ENCODE results near the gene FCRLB. TPM values are rescaled to one million over a fixed set of nuclear protein-coding genes. Genes with fewer than 3 reads are reported as not detected.
"Not testable (repeated sequence)": the region's sequence is repeated elsewhere in the genome, so short reads cannot be mapped to it uniquely, and the experiment has no call there.

FCRLB gene
- total RNA-seq, 1 experiment from 2014 or later = not detected

- no peak overlapping the region for H2BK20ac ChIP-seq (ENCODE audit: low read depth, low read length, poor library complexity, severe bottlenecking)
- no peak overlapping the region for H2BK5ac ChIP-seq (ENCODE audit: insufficient read length, low read length)
- Mint-ChIP-seq H3K36me3 (ENCODE audit: insufficient read depth in 1 of 3, low read depth in 3 of 3) (no peaks in the 10 kb centered on the region), H3K4me3 (no peak overlapping the region), H3K9me3 (no peaks in the 10 kb centered on the region), H3K4me1 (no peaks in the 10 kb centered on the region; a peak in 1 of 4 replicates), H3K27me3 (ENCODE audit: low read depth) (peaks cover 28% of the 10 kb centered on the region), H3K27ac (no peak overlapping the region)
- H2AFZ ChIP-seq (ENCODE audit: low read length) = no peak overlapping the region
- no peaks in the 10 kb centered on the region for H4K20me1 ChIP-seq (ENCODE audit: control insufficient read depth, insufficient read depth, insufficient read length)
- H4K8ac ChIP-seq (replicated peaks; ENCODE audit: insufficient read length, low read depth, low read length) = no peak overlapping the region
- H3T11ph ChIP-seq (ENCODE audit: low read length) = no peak overlapping the region
- no peak for DNase-seq
- H3K23me2 ChIP-seq (ENCODE audit: insufficient read length, low read depth, low read length, poor library complexity, severe bottlenecking) = no peaks in the 10 kb centered on the region
- no peaks in the 10 kb centered on the region for H3K9me3 ChIP-seq (ENCODE audit: control insufficient read depth, low read depth, low read length)
- no peaks in the 10 kb centered on the region for H3K79me2 ChIP-seq (ENCODE audit: insufficient read depth, low read length)
- H3K4ac ChIP-seq (ENCODE audit: low read depth, low read length) = no peak overlapping the region
- H3K23ac ChIP-seq (ENCODE audit: insufficient read length, low read depth, low read length) = no peak overlapping the region
- H3K18ac ChIP-seq (ENCODE audit: insufficient read length, low read depth, low read length) = no peak overlapping the region
- no peaks in the 10 kb centered on the region for H3K79me1 ChIP-seq (ENCODE audit: insufficient read depth, low read depth, low read length, poor library complexity, severe bottlenecking)
- H3K14ac ChIP-seq (ENCODE audit: insufficient read depth, low read length) = no peak overlapping the region
- no peak overlapping the region for H4K91ac ChIP-seq (ENCODE audit: insufficient read length, low read depth, low read length)
- no peak overlapping the region for H2BK12ac ChIP-seq (ENCODE audit: insufficient read length, low read depth, low read length)
- H2BK15ac ChIP-seq (ENCODE audit: low read depth, low read length) = no peak overlapping the region
- WGBS (ENCODE audit: extremely low coverage, insufficient read length, low lambda C conversion rate) = no CpG with 5 or more reads among the region's 3 CpGs
- no peak overlapping the region for H3K27ac ChIP-seq (ENCODE audit: insufficient read length, low read depth, low read length)
- H2BK120ac ChIP-seq (ENCODE audit: low read depth, low read length, poor library complexity, severe bottlenecking) = no peak overlapping the region
- H3K4me2 ChIP-seq (ENCODE audit: insufficient read depth, insufficient read length, low read length) = no peak overlapping the region
- no peak overlapping the region for H4K5ac ChIP-seq (ENCODE audit: insufficient read length, low read depth, low read length)
- TF ChIP-seq CTCF (conservative IDR thresholded peaks at IDR 0.05) = no peak
- no peak overlapping the region for H2AK5ac ChIP-seq (ENCODE audit: insufficient read length, low read length)
- no peaks in the 10 kb centered on the region for H3K27me3 ChIP-seq (ENCODE audit: insufficient read depth, low read length)
- no peaks in the 10 kb centered on the region for H3K4me1 ChIP-seq (ENCODE audit: insufficient read depth, low read length)
- H3K9ac ChIP-seq (ENCODE audit: extremely low read depth, insufficient read length, low read length) = no peak overlapping the region
- H3K56ac ChIP-seq (ENCODE audit: insufficient read length, low read depth, low read length) = no peak overlapping the region
Measured at GRCh38 chr1:161691846-161692245, 29.5 kb upstream of the FCRLB start.

- not testable (repeated sequence) for H3K4ac ChIP-seq (ENCODE audit: low read depth, low read length); H3K79me1 ChIP-seq (ENCODE audit: insufficient read depth, low read depth, low read length, poor library complexity, severe bottlenecking); H3K4me3 Mint-ChIP-seq; DNase-seq; H2BK12ac ChIP-seq (ENCODE audit: insufficient read length, low read depth, low read length); H2BK20ac ChIP-seq (ENCODE audit: low read depth, low read length, poor library complexity, severe bottlenecking); H3K27ac Mint-ChIP-seq; H3T11ph ChIP-seq (ENCODE audit: low read length); H3K4me1 Mint-ChIP-seq; H3K9ac ChIP-seq (ENCODE audit: extremely low read depth, insufficient read length, low read length); H3K18ac ChIP-seq (ENCODE audit: insufficient read length, low read depth, low read length); H3K23ac ChIP-seq (ENCODE audit: insufficient read length, low read depth, low read length); H4K20me1 ChIP-seq (ENCODE audit: control insufficient read depth, insufficient read depth, insufficient read length); H4K91ac ChIP-seq (ENCODE audit: insufficient read length, low read depth, low read length); H3K56ac ChIP-seq (ENCODE audit: insufficient read length, low read depth, low read length); H3K27me3 ChIP-seq (ENCODE audit: insufficient read depth, low read length); H3K9me3 Mint-ChIP-seq; H3K27ac ChIP-seq (ENCODE audit: insufficient read length, low read depth, low read length); H2BK120ac ChIP-seq (ENCODE audit: low read depth, low read length, poor library complexity, severe bottlenecking); H3K23me2 ChIP-seq (ENCODE audit: insufficient read length, low read depth, low read length, poor library complexity, severe bottlenecking); H2AK5ac ChIP-seq (ENCODE audit: insufficient read length, low read length); H4K8ac ChIP-seq (replicated peaks; ENCODE audit: insufficient read length, low read depth, low read length); H3K14ac ChIP-seq (ENCODE audit: insufficient read depth, low read length); H3K4me1 ChIP-seq (ENCODE audit: insufficient read depth, low read length); H3K36me3 Mint-ChIP-seq (ENCODE audit: insufficient read depth in 1 of 3, low read depth in 3 of 3); H2AFZ ChIP-seq (ENCODE audit: low read length); H3K4me2 ChIP-seq (ENCODE audit: insufficient read depth, insufficient read length, low read length); H2BK5ac ChIP-seq (ENCODE audit: insufficient read length, low read length); H4K5ac ChIP-seq (ENCODE audit: insufficient read length, low read depth, low read length); H3K79me2 ChIP-seq (ENCODE audit: insufficient read depth, low read length); H3K9me3 ChIP-seq (ENCODE audit: control insufficient read depth, low read depth, low read length); H2BK15ac ChIP-seq (ENCODE audit: low read depth, low read length)
- WGBS (ENCODE audit: extremely low coverage, insufficient read length, low lambda C conversion rate) = no CpG with 5 or more reads among the region's 14 CpGs
- H3K27me3 Mint-ChIP-seq (ENCODE audit: low read depth) = peaks cover 35% of the 10 kb centered on the region
Measured at GRCh38 chr1:161693020-161693712, 28.2 kb upstream of the FCRLB start.
